HAP-1 (cell line): ENCODE data around the gene ZFP42.
"Not testable (repeated sequence)": the region's sequence is repeated elsewhere in the genome, so short reads cannot be mapped to it uniquely, and the experiment has no call there.

Experiments
- DNase-seq, 2 experiments: peaks; one replicate each; pipeline ENCODE4 v3.0.0-alpha.2; 2016 to 2020; ENCODE audit warnings: low spot score in 2 of 2
- H3K27me3 ChIP-seq: fragments of 250-450 bp; sonication (Bioruptor Pico); 2 replicates; pipeline ENCODE4 v1.5.1; 2020; ENCODE audit warnings: low read depth, mild to moderate bottlenecking, moderate library complexity
- H3K36me3 ChIP-seq: fragments of 250-450 bp; sonication (Bioruptor Pico); replicated peaks from 2 replicates; pipeline ENCODE4 v1.5.1; 2020; ENCODE audit warnings: mild to moderate bottlenecking
- H3K4me1 ChIP-seq: fragments of 250-450 bp; sonication (Bioruptor Pico); 2 replicates; pipeline ENCODE4 v1.5.1; 2020; ENCODE audit warnings: mild to moderate bottlenecking
- H3K4me3 ChIP-seq: fragments of 250-450 bp; sonication (Bioruptor Pico); 2 replicates; pipeline ENCODE4 v1.5.1; 2020; ENCODE audit warnings: mild to moderate bottlenecking, moderate library complexity
- H3K9me3 ChIP-seq: fragments of 250-450 bp; sonication (Bioruptor Pico); 2 replicates; pipeline ENCODE4 v1.5.1; 2020; ENCODE audit warnings: mild to moderate bottlenecking, moderate library complexity
- in situ Hi-C: fragments of 300-500 bp; cut with MboI; formaldehyde crosslinking; loops from 3 replicates; pipeline ENCODE4 v1.14.3; 2020; ENCODE audit warnings: low sequenced_read_pairs, inconsistent platforms, mixed read lengths

ZFP42 gene

GRCh38 chr4:187995322-187996207 lies at the start of gene ZFP42:
Gene ZFP42, plus strand, starts transcription at chr4:187995771. Its CDS starts 7,037 bp downstream, at chr4:188002808.
- no peaks in the 10 kb centered on the region for H3K9me3 ChIP-seq
- H3K4me1 ChIP-seq = no peaks in the 10 kb centered on the region
- no peaks in the 10 kb centered on the region for H3K27me3 ChIP-seq
- no peak for DNase-seq
- H3K36me3 ChIP-seq = no peaks in the 10 kb centered on the region
- no peak within 1 kb of the TSS for H3K4me3 ChIP-seq
- in situ Hi-C loops = no loop called here

DNA sequence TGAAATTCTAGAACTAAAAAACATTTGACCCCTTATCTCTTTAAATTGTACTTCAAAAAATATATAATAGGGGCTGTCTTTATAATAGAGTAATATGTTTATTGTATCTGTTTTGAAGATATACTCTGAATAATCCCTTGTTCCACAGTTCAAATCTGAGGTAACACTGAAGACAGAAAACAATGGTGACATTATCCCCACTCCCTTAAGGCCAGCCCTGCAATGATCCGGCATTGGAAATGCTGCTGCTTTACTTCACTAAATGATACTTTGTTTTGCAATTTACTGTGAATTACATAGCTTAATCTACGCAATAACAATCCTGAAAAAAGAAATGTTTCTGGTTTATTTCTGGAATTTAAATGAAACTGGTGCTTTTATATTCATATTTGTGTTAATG lies 34.4 kb upstream of the ZFP42 start:
- Histone ChIP-seq H3K9me3 (no peaks in the 10 kb centered on the region), H3K36me3 (no peaks in the 10 kb centered on the region), H3K4me1 (no peaks in the 10 kb centered on the region), H3K27me3 (no peaks in the 10 kb centered on the region), H3K4me3 (no peak overlapping the region)
- in situ Hi-C loops = no loop called here
- no peak for DNase-seq

DNA sequence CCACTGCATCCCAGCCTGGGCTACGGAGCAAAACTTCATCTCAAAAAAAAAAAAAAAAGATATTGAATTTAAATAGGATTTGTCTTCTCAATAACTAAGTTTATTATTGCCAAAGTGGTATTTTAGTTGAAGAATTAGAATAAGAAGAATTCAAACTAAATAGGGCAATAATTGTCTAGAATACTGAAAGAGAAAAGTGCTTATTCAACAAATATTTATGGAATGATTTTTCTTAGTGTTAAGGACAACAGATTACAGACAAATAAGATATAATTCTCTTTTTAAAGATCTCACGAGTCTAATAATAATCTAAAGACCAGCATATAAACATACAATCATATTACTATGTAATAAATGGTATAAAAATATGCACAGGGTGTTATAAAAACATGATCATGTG lies 33.6 kb upstream of the ZFP42 start:
- H3K4me3 ChIP-seq = no peak overlapping the region
- DNase-seq = no peak
- no peaks in the 10 kb centered on the region for H3K36me3 ChIP-seq
- no peaks in the 10 kb centered on the region for H3K9me3 ChIP-seq
- no peaks in the 10 kb centered on the region for H3K27me3 ChIP-seq
- H3K4me1 ChIP-seq = no peaks in the 10 kb centered on the region
- in situ Hi-C loops = no loop called here

GRCh38 chr4:187962926-187963325 lies 32.6 kb upstream of the ZFP42 start:
- no peaks in the 10 kb centered on the region for H3K36me3 ChIP-seq
- DNase-seq = no peak

DNA sequence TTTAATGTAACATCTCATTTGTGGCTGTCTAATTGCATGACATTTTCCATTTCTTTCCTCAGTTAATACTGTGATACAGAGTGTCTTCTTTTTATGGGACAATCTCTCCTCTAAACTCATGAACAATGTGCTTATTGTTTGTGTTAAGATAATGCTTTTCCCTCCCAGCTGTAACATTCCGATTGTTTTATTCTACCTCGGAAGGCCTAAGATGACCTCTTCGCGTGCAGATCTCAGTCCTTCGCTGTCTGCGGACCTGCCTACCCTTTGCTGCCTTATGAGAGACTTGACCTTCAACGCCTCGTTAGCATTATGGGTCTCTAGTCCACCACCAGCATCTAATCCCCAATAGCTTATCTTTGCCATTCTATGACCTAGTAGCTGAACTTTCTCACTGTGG lies 29.8 kb upstream of the ZFP42 start:
- in situ Hi-C loops = no loop called here
- no peaks in the 10 kb centered on the region for H3K36me3 ChIP-seq
- no peak for DNase-seq

More at GRCh38 chr4:187962926-187963325, 32.6 kb upstream of the ZFP42 start:
- H3K9me3 ChIP-seq = no peaks in the 10 kb centered on the region
- no peaks in the 10 kb centered on the region for H3K27me3 ChIP-seq
- H3K4me1 ChIP-seq = no peaks in the 10 kb centered on the region
- no peak overlapping the region for H3K4me3 ChIP-seq
- in situ Hi-C loops = no loop called here

GRCh38 chr4:187972135-187972534 lies 23.4 kb upstream of the ZFP42 start:
- no peaks in the 10 kb centered on the region for H3K27me3 ChIP-seq
- in situ Hi-C loops = no loop called here

More for the DNA sequence above, 29.8 kb upstream of the ZFP42 start:
- Histone ChIP-seq H3K4me3 (no peak overlapping the region), H3K9me3 (no peaks in the 10 kb centered on the region), H3K27me3 (no peaks in the 10 kb centered on the region), H3K4me1 (no peaks in the 10 kb centered on the region)

DNA sequence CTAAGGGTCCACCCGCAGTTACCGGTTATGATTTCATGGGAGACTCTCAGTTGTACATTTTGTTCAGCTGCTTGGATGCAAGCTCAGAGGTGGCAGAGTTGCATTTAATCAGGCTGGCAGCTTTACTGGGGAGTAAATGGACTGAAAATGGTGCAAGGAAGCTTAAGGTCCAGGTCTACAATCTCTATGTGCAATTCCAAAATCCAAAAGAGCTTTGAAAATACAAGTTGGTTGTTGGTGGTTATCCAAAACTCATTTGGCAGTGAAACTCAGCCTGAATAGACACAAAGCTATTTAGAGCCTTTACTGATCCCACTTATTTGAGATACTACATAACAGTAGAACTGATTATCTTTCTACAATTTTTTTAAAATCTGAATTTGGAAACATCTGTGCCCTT lies 11.8 kb upstream of the ZFP42 start:
- no peaks in the 10 kb centered on the region for H3K27me3 ChIP-seq
- no peak for DNase-seq
- H3K9me3 ChIP-seq = no peaks in the 10 kb centered on the region
- H3K4me3 ChIP-seq = no peak overlapping the region
- H3K36me3 ChIP-seq = no peaks in the 10 kb centered on the region
- no peaks in the 10 kb centered on the region; the same call in 1 of the 2 replicates for H3K4me1 ChIP-seq
- in situ Hi-C loops = no loop called here

More at GRCh38 chr4:187972135-187972534, 23.4 kb upstream of the ZFP42 start:
- H3K4me1 ChIP-seq = no peaks in the 10 kb centered on the region
- H3K36me3 ChIP-seq = no peaks in the 10 kb centered on the region
- no peaks in the 10 kb centered on the region for H3K9me3 ChIP-seq
- DNase-seq = no peak
- no peak overlapping the region for H3K4me3 ChIP-seq

DNA sequence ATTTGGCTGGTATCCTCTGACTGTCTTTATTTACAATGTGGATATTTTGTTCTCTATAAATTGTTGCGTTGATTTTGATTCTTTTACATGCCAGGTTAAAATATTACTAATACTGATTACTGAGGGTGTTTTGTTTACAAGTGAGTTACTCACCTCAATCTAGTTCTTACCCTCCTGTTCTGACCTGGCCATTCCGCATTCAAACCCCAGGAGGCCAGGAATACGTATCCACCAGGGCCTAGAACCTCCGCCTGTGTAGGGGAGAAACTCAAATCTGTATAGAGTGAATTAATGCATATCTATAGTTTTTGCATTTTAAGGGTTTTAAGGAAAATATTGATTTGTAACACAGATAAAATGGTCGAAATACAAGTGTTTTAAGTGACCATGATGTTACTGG lies 2.6 kb upstream of the ZFP42 start:
- H3K4me3 ChIP-seq = no peak overlapping the region
- H3K9me3 ChIP-seq = no peaks in the 10 kb centered on the region
- H3K27me3 ChIP-seq = no peaks in the 10 kb centered on the region
- H3K36me3 ChIP-seq = no peaks in the 10 kb centered on the region
- in situ Hi-C loops = no loop called here
- DNase-seq = no peak
- no peaks in the 10 kb centered on the region for H3K4me1 ChIP-seq

DNA sequence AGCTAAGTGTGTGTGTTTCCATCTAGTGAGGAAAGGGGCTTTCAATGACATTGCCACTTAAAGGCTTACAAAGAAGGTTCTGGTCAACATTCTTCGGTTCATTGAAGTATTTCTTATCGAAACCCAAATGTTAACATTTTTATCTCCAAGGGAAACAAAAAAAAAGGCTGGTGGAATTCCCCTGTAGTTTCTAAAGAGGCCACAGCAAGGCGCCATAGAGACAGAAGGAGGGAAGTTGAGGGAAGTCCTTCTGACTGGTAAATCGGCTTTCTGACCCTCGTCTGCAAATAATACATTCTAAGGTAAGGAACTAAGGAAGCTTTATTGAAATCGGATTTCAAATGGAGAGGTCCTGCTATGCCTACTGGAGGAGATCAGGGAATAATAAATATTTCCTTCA lies 1.7 kb upstream of the ZFP42 start:
- Histone ChIP-seq H3K36me3 (no peaks in the 10 kb centered on the region), H3K4me3 (no peak overlapping the region), H3K9me3 (no peaks in the 10 kb centered on the region), H3K4me1 (no peaks in the 10 kb centered on the region), H3K27me3 (no peaks in the 10 kb centered on the region)
- in situ Hi-C loops = no loop called here
- DNase-seq = peak in 1 of 2 experiments; percentile 63

- Histone ChIP-seq H3K36me3 (no peaks in the 10 kb centered on the region), H3K4me1 (no peaks in the 10 kb centered on the region), H3K27me3 (no peaks in the 10 kb centered on the region), H3K9me3 (no peaks in the 10 kb centered on the region), H3K4me3 (no peak overlapping the region)
- no peak for DNase-seq
- in situ Hi-C loops = no loop called here
Measured at GRCh38 chr4:187996502-187997177, 1.1 kb downstream of the ZFP42 start.

DNA sequence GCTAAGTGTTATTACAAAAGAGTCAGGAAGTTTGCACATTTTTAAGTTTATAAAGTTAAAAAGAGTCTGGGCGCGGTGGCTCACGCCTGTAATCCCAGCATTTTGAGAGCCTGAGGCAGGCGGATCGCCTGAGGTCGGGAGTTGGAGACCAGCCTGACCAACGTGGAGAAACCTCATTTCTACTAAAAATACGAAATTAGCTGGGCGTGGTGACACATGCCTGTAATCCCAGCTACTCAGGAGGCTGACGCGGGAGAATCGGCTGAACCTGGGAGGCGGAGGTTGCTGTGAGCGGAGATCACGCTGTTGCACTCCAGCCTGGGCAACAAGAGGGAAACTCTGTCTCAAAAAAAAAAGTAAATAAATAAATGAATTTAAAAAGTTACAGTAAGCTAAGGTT lies 2.4 kb downstream of the ZFP42 start:
- H3K36me3 ChIP-seq, H3K27me3 ChIP-seq, H3K4me1 ChIP-seq, in situ Hi-C loops, H3K9me3 ChIP-seq, DNase-seq, H3K4me3 ChIP-seq: not testable (repeated sequence)

GRCh38 chr4:187999406-187999932 lies 3.9 kb downstream of the ZFP42 start:
- no peak overlapping the region for H3K4me3 ChIP-seq
- no peaks in the 10 kb centered on the region for H3K36me3 ChIP-seq
- in situ Hi-C loops = no loop called here
- H3K9me3 ChIP-seq = no peaks in the 10 kb centered on the region
- no peaks in the 10 kb centered on the region for H3K4me1 ChIP-seq
- no peaks in the 10 kb centered on the region for H3K27me3 ChIP-seq
- no peak for DNase-seq

- no peaks in the 10 kb centered on the region for H3K4me1 ChIP-seq
- H3K36me3 ChIP-seq = no peaks in the 10 kb centered on the region
- in situ Hi-C loops = no loop called here
- no peaks in the 10 kb centered on the region for H3K9me3 ChIP-seq
- H3K4me3 ChIP-seq = no peak overlapping the region
- DNase-seq = no peak
- no peaks in the 10 kb centered on the region for H3K27me3 ChIP-seq
Measured at GRCh38 chr4:188002323-188002722, 6.8 kb downstream of the ZFP42 start.

GRCh38 chr4:188002751-188003150 lies 7.2 kb downstream of the ZFP42 start:
- no peaks in the 10 kb centered on the region for H3K4me1 ChIP-seq
- H3K9me3 ChIP-seq = no peaks in the 10 kb centered on the region
- H3K36me3 ChIP-seq = no peaks in the 10 kb centered on the region
- no peak overlapping the region for H3K4me3 ChIP-seq
- H3K27me3 ChIP-seq = no peaks in the 10 kb centered on the region
- no peak for DNase-seq
- in situ Hi-C loops = no loop called here
